Left lobe of liver (tissue), 2 donors: ENCODE measurements around the gene WDFY3. TPM values are rescaled to one million over a fixed set of nuclear protein-coding genes. Genes with fewer than 3 reads are reported as not detected.

Experiments
- ATAC-seq: fragments of 200-7000 bp; cut with Tn5 transposase; one replicate; pipeline ENCODE4 v1.9.1; 2020; ENCODE audit warnings: mild to moderate bottlenecking, moderate library complexity
- DNase-seq: peaks from one replicate; pipeline ENCODE4 v3.0.0-alpha.2; 2020; ENCODE audit warnings: low spot score
- total RNA-seq: library from RNA; stranded (reverse); gene quantifications from one replicate; pipeline ENCODE4 v1.2.1, GENCODE V29; 2021
- donor health status: DM: no; HTN: no; CAD: no; lungs with moderate emphysema.
- donor health status: DM: no; HTN: yes; CAD: no.

Gene WDFY3
- total RNA-seq, 1 donor from 2014 or later, result 27.0 TPM

- ATAC-seq, result no peak
- no peak for DNase-seq
These were observed 232.5 kb downstream of the WDFY3 start for GRCh38 chr4:84734037-84734436.

GRCh38 chr4:84733343-84734033, 233.0 kb downstream of the WDFY3 start:
- no peak for DNase-seq
- no peak for ATAC-seq

- ATAC-seq (no peak), DNase-seq (no peak)
These were observed 236.1 kb downstream of the WDFY3 start for GRCh38 chr4:84730375-84730774.

GRCh38 chr4:84727491-84727890, 239.0 kb downstream of the WDFY3 start:
- DNase-seq (no peak), ATAC-seq (no peak)

- ATAC-seq (no peak), DNase-seq (no peak)
These were observed 240.1 kb downstream of the WDFY3 start for GRCh38 chr4:84726356-84726755.

- no peak for ATAC-seq
- DNase-seq, result no peak
These were observed 243.8 kb downstream of the WDFY3 start for GRCh38 chr4:84722720-84723119.

GRCh38 chr4:84719115-84719514, 247.4 kb downstream of the WDFY3 start:
- DNase-seq (no peak), ATAC-seq (no peak)

- no peak for ATAC-seq
- no peak for DNase-seq
These were observed 247.8 kb downstream of the WDFY3 start for GRCh38 chr4:84718699-84719098.

- ATAC-seq, result no peak
- no peak for DNase-seq
These were observed 255.9 kb downstream of the WDFY3 start for GRCh38 chr4:84710548-84710947.

GRCh38 chr4:84708406-84709135, 257.9 kb downstream of the WDFY3 start:
- DNase-seq (no peak), ATAC-seq (no peak)

GRCh38 chr4:84706286-84706685, 260.2 kb downstream of the WDFY3 start:
- ATAC-seq, result no peak
- DNase-seq, result no peak

- DNase-seq, result no peak
- no peak for ATAC-seq
These were observed 267.4 kb downstream of the WDFY3 start for GRCh38 chr4:84699001-84699671.

GRCh38 chr4:84697615-84698201, 268.8 kb downstream of the WDFY3 start:
- DNase-seq, result no peak
- no peak for ATAC-seq

GRCh38 chr4:84697159-84697558, 269.3 kb downstream of the WDFY3 start:
- no peak for ATAC-seq
- DNase-seq, result no peak

GRCh38 chr4:84691800-84692199, 274.7 kb downstream of the WDFY3 start:
- DNase-seq (no peak), ATAC-seq (no peak)

GRCh38 chr4:84691170-84691691, 275.3 kb downstream of the WDFY3 start:
- DNase-seq (no peak), ATAC-seq (no peak)

- ATAC-seq (no peak), DNase-seq (no peak)
These were observed 276.0 kb downstream of the WDFY3 start for GRCh38 chr4:84690481-84690880.

- DNase-seq (no peak), ATAC-seq (no peak)
These were observed 277.3 kb downstream of the WDFY3 start for GRCh38 chr4:84689197-84689596.

GRCh38 chr4:84688605-84689004, 277.9 kb downstream of the WDFY3 start:
- ATAC-seq, result no peak
- no peak for DNase-seq

GRCh38 chr4:84685105-84685504, 281.4 kb downstream of the WDFY3 start:
- no peak for ATAC-seq
- no peak for DNase-seq

- ATAC-seq (no peak), DNase-seq (no peak)
These were observed 282.1 kb downstream of the WDFY3 start for GRCh38 chr4:84684361-84684760.
